Limb (tissue), 2 donors: ENCODE results near the gene INTS1.

Experiments used
- DNase-seq, 2 donors: peaks; one replicate each; pipeline ENCODE4 v3.0.0-alpha.2; 2016; ENCODE audit errors: extremely low spot score in 2 of 2

INTS1 gene

GRCh38 chr7:1503816-1504775 lies at the start of gene INTS1:
INTS1 (minus strand) TSS chr7:1504389; CDS start chr7:1503960, 429 bp downstream.
- peak; percentile 92 to 93 for DNase-seq

- DNase-seq, result no peak
These were observed 49.5 kb upstream of the INTS1 start for GRCh38 chr7:1553512-1554210.

- no peak for DNase-seq
These were observed 48.0 kb upstream of the INTS1 start for GRCh38 chr7:1552200-1552599.

GRCh38 chr7:1550846-1551155 lies 46.6 kb upstream of the INTS1 start:
- DNase-seq, result no peak

- no peak for DNase-seq
These were observed 46.0 kb upstream of the INTS1 start for GRCh38 chr7:1550005-1550845.

- no peak for DNase-seq
These were observed 45.3 kb upstream of the INTS1 start for GRCh38 chr7:1549357-1550004.

GRCh38 chr7:1548944-1549343 lies 44.8 kb upstream of the INTS1 start:
- DNase-seq, result no peak

- no peak for DNase-seq
These were observed 44.2 kb upstream of the INTS1 start for GRCh38 chr7:1548438-1548831.

GRCh38 chr7:1547777-1548437 lies 43.7 kb upstream of the INTS1 start:
- DNase-seq, result no peak

GRCh38 chr7:1546909-1547776 lies 43.0 kb upstream of the INTS1 start:
- no peak for DNase-seq

- DNase-seq, result no peak
These were observed 42.2 kb upstream of the INTS1 start for GRCh38 chr7:1546274-1546908.

GRCh38 chr7:1545417-1546246 lies 41.4 kb upstream of the INTS1 start:
- DNase-seq, result no peak

GRCh38 chr7:1544896-1545416 lies 40.8 kb upstream of the INTS1 start:
- DNase-seq, result no peak

GRCh38 chr7:1544178-1544895 lies 40.1 kb upstream of the INTS1 start:
- no peak for DNase-seq

- DNase-seq, result no peak
These were observed 39.6 kb upstream of the INTS1 start for GRCh38 chr7:1543826-1544177.

GRCh38 chr7:1542841-1543747 lies 38.9 kb upstream of the INTS1 start:
- DNase-seq, result peak in 1 of 2 donors; percentile 50

GRCh38 chr7:1542329-1542728 lies 38.1 kb upstream of the INTS1 start:
- DNase-seq, result no peak
